Ishikawa (cell line): Measurements from ENCODE around the gene HP.

Source experiments
- CEBPB ChIP-seq: IDR thresholded peaks from 2 replicates; pipeline ENCODE4 v1.6.1; 2012
- EGR1 ChIP-seq: IDR thresholded peaks from 2 replicates; pipeline ENCODE4 v1.6.1; 2012
- FOXM1 ChIP-seq: IDR thresholded peaks from 2 replicates; pipeline ENCODE4 v1.6.1; 2012; ENCODE audit warnings: low read depth, borderline replicate concordance
- YY1 ChIP-seq: IDR thresholded peaks from 2 replicates; pipeline ENCODE4 v1.6.1; 2012; ENCODE audit warnings: low read depth
- ZBTB7A ChIP-seq: IDR thresholded peaks from 2 replicates; pipeline ENCODE4 v1.6.1; 2012; ENCODE audit warnings: low read depth
- TF ChIP-seq, protein P1 (sequence below): IDR thresholded peaks from 2 replicates; pipeline ENCODE4 v1.6.1; 2012; ENCODE audit warnings: low read depth, mild to moderate bottlenecking

DNA sequence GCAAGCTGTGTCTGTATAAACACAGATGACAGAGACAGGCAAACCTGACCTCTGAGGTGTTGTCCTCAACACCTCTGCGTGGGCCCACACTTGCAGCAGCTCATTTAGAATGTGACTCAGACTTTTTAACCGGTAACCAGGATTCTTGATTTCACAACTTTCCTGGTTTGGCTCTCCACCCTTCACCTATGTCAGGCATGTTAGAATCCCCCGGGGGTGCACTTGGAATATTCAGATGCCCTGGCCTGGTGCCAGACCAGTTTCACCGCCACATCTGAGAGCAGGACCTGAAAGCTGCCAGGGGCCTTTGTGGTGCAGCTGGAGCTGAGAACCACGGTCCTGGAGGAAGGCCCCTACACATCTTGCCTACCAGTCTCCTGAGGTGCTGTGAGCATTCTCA, 40.9 kb upstream of the HP start:
- TF ChIP-seq EGR1 = no peak
- no peak for TF ChIP-seq FOXM1
- no peak for TF ChIP-seq CEBPB
- TF ChIP-seq, protein P1, sequence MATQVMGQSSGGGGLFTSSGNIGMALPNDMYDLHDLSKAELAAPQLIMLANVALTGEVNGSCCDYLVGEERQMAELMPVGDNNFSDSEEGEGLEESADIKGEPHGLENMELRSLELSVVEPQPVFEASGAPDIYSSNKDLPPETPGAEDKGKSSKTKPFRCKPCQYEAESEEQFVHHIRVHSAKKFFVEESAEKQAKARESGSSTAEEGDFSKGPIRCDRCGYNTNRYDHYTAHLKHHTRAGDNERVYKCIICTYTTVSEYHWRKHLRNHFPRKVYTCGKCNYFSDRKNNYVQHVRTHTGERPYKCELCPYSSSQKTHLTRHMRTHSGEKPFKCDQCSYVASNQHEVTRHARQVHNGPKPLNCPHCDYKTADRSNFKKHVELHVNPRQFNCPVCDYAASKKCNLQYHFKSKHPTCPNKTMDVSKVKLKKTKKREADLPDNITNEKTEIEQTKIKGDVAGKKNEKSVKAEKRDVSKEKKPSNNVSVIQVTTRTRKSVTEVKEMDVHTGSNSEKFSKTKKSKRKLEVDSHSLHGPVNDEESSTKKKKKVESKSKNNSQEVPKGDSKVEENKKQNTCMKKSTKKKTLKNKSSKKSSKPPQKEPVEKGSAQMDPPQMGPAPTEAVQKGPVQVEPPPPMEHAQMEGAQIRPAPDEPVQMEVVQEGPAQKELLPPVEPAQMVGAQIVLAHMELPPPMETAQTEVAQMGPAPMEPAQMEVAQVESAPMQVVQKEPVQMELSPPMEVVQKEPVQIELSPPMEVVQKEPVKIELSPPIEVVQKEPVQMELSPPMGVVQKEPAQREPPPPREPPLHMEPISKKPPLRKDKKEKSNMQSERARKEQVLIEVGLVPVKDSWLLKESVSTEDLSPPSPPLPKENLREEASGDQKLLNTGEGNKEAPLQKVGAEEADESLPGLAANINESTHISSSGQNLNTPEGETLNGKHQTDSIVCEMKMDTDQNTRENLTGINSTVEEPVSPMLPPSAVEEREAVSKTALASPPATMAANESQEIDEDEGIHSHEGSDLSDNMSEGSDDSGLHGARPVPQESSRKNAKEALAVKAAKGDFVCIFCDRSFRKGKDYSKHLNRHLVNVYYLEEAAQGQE = no peak
- TF ChIP-seq YY1 = no peak
- TF ChIP-seq ZBTB7A = no peak
